GM12878 (cell line): ENCODE results near the gene ERVW-1. TPM values are rescaled to one million over a fixed set of nuclear protein-coding genes. Genes with fewer than 3 reads are reported as not detected.

Experiments
- ATAC-seq: fragments of 200-7000 bp; cut with Tn5 transposase; 3 replicates; pipeline ENCODE4 v1.9.1; 2020; ENCODE audit warnings: mild to moderate bottlenecking, moderate library complexity
- BruUV-seq: library from RNA; stranded (reverse); fragments of 400-500 nt; replicated peaks from 2 replicates; lab custom pipeline; 2021; lab: Mats Ljungman, UMichigan
- CTCF ChIA-PET: fragments of 300-600 bp; sonication (Branson Sonifier 250); formaldehyde crosslinking; extraction: SDS; loops from one replicate; lab custom pipeline; 2021; ENCODE audit warnings: inconsistent platforms; lab: Yijun Ruan, JAX
- POLR2A ChIA-PET: fragments of 350-600 bp; formaldehyde crosslinking; extraction: SDS; loops from one replicate; lab custom pipeline; 2021; ENCODE audit warnings: inconsistent platforms; lab: Charles Lee
- RAD21 ChIA-PET: fragments of 300-600 bp; sonication (Branson Sonifier 250); formaldehyde crosslinking; loops from one replicate; lab custom pipeline; 2023; ENCODE audit warnings: antibody characterized with exemption; ENCODE audit not compliant: unreplicated experiment; lab: Charles Lee
- SMC1A ChIA-PET: fragments of 300-600 bp; sonication (Branson Sonifier 250); formaldehyde crosslinking; loops from one replicate; lab custom pipeline; 2023; ENCODE audit not compliant: unreplicated experiment, uncharacterized antibody; lab: Charles Lee
- DNase-seq: peaks from one replicate; pipeline ENCODE4 v3.0.0-alpha.2; 2011; ENCODE audit warnings: low read depth, low spot score
- FAIRE-seq: peaks from 3 replicates; lab custom pipeline; 2011; peaks lifted over from hg19 to GRCh38; lab: Jason Lieb, UNC
- H2AFZ ChIP-seq: 2 replicates; pipeline ENCODE4 v1.6.0; 2011; ENCODE audit warnings: low read depth, low read length, control low read depth; ENCODE audit not compliant: control insufficient read depth
- H3K27ac ChIP-seq: 2 replicates; pipeline ENCODE4 v1.5.1; 2011; ENCODE audit warnings: control low read depth; ENCODE audit not compliant: control insufficient read depth, insufficient read depth
- H3K27me3 ChIP-seq, 2 experiments: replicated peaks in 1 of 2; 2 replicates each; pipeline versions ENCODE4 v1.6.0 to v1.6.1; 2011; ENCODE audit warnings: low read length in 1 of 2; ENCODE audit not compliant: control insufficient read depth in 2 of 2, insufficient read depth in 2 of 2
- H3K36me3 ChIP-seq, 2 experiments: 2 replicates each; pipeline ENCODE4 v1.5.1; 2011; ENCODE audit warnings: low read length in 1 of 2; ENCODE audit not compliant: control insufficient read depth in 2 of 2, insufficient read depth in 2 of 2
- H3K4me1 ChIP-seq: 2 replicates; pipeline ENCODE4 v1.6.1; 2011; ENCODE audit warnings: mild to moderate bottlenecking, low read length, moderate library complexity, mixed read lengths; ENCODE audit not compliant: control insufficient read depth, insufficient read depth
- H3K4me2 ChIP-seq: 2 replicates; pipeline ENCODE4 v1.6.0; 2011; ENCODE audit warnings: control low read depth; ENCODE audit not compliant: control insufficient read depth, insufficient read depth
- H3K4me3 ChIP-seq: fragments of 200-600 bp; sonication (generic); 2 replicates; pipeline ENCODE4 v1.5.1; 2016
- H3K79me2 ChIP-seq: 2 replicates; pipeline ENCODE4 v1.6.0; 2011; ENCODE audit warnings: low read length; ENCODE audit not compliant: control insufficient read depth, insufficient read depth
- H3K9ac ChIP-seq: 2 replicates; pipeline ENCODE4 v1.8.0; 2011; ENCODE audit warnings: low read length, control low read depth, mixed read lengths; ENCODE audit not compliant: control insufficient read depth, insufficient read depth
- H3K9me3 ChIP-seq: replicated peaks from 3 replicates; pipeline ENCODE4 v1.5.1; 2011; ENCODE audit warnings: mild to moderate bottlenecking, low read length; ENCODE audit not compliant: control insufficient read depth, insufficient read depth
- H4K20me1 ChIP-seq: 2 replicates; pipeline ENCODE4 v1.6.0; 2011; ENCODE audit not compliant: control insufficient read depth, insufficient read depth
- MTA2 ChIP-seq: fragments of 450-650 bp; IDR thresholded peaks from 2 replicates; pipeline ENCODE4 v1.6.1; 2016; ENCODE audit warnings: low read depth, mild to moderate bottlenecking, moderate library complexity
- NBN ChIP-seq: fragments of 450-650 bp; IDR thresholded peaks from 2 replicates; pipeline ENCODE4 v1.6.1; 2016
- PAX5 ChIP-seq: IDR thresholded peaks from 2 replicates; pipeline ENCODE4 v1.6.1; 2011; ENCODE audit warnings: low read depth, low read length, borderline replicate concordance
- STAT3 ChIP-seq: IDR thresholded peaks from 2 replicates; pipeline ENCODE4 v1.6.1; 2011; ENCODE audit warnings: low read depth, low read length, improper control_type of control experiment
- in situ Hi-C: fragments of 300-500 bp; cut with MboI; formaldehyde crosslinking; loops from 9 replicates; pipeline ENCODE4 v1.14.3; 2018; ENCODE audit warnings: mixed read lengths
- intact Hi-C: fragments of 100-400 bp; cut with micrococcal nuclease; formaldehyde crosslinking; loops from one replicate; pipeline ENCODE4 v1.14.2; 2022; ENCODE audit not compliant: unreplicated experiment
- polyA plus RNA-seq, 11 experiments: library from polyadenylated mRNA; depleted of rRNA in 4 of 11; unstranded in 6 of 11; stranded (reverse) in 5 of 11; fragments of >200 nt; fragmentation: Nextera tagmentation in 4 of 11; fragmentation: Illumina TruSeq in 1 of 11; extraction: Ambion mirVana in 4 of 11; extraction: Trizol in 1 of 11; gene quantifications; 1 replicate in 1 of 11; 2 replicates in 10 of 11; pipeline versions ENCODE4 v1.2.1 to v1.2.3, GENCODE V29; 2011 to 2016; ENCODE audit warnings: inconsistent platforms in 2 of 11, missing spikeins in 2 of 11, low read depth in 1 of 11
- total RNA-seq, 4 experiments: library from RNA; depleted of rRNA in 3 of 4; stranded (reverse); fragments of >200 nt in 3 of 4; fragmentation: Illumina TruSeq in 1 of 4; extraction: Trizol in 1 of 4; gene quantifications; 2 replicates each; pipeline versions ENCODE4 v1.2.1 to v1.2.3, GENCODE V29; 2013 to 2021
- TF ChIP-seq, protein P1 (sequence below): fragments of 450-650 bp; IDR thresholded peaks from 2 replicates; pipeline ENCODE4 v1.6.1; 2017; ENCODE audit warnings: mild to moderate bottlenecking, low read depth, inconsistent platforms; ENCODE audit not compliant: poor library complexity, severe bottlenecking
- TF ChIP-seq, protein P2 (sequence below): IDR thresholded peaks from 2 replicates; pipeline ENCODE4 v1.6.1; 2012; ENCODE audit warnings: mild to moderate bottlenecking, low read depth, low read length
- TF ChIP-seq, protein P3 (sequence below): IDR thresholded peaks from 2 replicates; pipeline ENCODE4 v1.6.1; 2012; ENCODE audit warnings: low read depth, low read length, improper control_type of control experiment
- TF ChIP-seq, protein P4 (sequence below): IDR thresholded peaks from 2 replicates; pipeline ENCODE4 v1.6.1; 2012; ENCODE audit warnings: low read length, inconsistent platforms

ERVW-1 gene
- total and polyA plus RNA-seq, 10 of the 15 experiments (the other 5 are each of a cell fraction or from before 2014, with no cell fraction given), result 0.05 TPM; not detected in 9

DNA sequence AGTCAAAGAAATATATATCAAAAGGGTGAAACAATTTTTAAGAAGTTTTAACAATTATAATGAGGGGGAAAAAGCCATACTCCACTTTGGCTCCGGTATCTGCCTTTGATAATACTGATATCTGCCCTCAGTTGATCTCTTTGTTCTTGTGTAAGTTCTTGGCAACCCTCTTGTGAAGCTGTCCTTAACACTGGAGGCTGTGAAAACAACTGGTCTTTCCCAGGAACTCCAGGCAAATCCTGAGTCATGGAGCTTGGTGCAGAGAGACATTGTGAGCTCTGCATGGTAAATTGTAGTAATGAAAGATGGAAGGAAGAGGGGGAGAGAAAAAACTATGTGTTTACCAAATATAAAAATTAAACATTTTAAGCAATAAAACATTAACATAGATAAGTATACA, 11.9 kb upstream of the ERVW-1 start (continued):
- TF ChIP-seq, protein P1, sequence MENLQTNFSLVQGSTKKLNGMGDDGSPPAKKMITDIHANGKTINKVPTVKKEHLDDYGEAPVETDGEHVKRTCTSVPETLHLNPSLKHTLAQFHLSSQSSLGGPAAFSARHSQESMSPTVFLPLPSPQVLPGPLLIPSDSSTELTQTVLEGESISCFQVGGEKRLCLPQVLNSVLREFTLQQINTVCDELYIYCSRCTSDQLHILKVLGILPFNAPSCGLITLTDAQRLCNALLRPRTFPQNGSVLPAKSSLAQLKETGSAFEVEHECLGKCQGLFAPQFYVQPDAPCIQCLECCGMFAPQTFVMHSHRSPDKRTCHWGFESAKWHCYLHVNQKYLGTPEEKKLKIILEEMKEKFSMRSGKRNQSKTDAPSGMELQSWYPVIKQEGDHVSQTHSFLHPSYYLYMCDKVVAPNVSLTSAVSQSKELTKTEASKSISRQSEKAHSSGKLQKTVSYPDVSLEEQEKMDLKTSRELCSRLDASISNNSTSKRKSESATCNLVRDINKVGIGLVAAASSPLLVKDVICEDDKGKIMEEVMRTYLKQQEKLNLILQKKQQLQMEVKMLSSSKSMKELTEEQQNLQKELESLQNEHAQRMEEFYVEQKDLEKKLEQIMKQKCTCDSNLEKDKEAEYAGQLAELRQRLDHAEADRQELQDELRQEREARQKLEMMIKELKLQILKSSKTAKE, result no peak
- TF ChIP-seq MTA2 (no peak), NBN (no peak), PAX5 (no peak), STAT3 (no peak)

DNA sequence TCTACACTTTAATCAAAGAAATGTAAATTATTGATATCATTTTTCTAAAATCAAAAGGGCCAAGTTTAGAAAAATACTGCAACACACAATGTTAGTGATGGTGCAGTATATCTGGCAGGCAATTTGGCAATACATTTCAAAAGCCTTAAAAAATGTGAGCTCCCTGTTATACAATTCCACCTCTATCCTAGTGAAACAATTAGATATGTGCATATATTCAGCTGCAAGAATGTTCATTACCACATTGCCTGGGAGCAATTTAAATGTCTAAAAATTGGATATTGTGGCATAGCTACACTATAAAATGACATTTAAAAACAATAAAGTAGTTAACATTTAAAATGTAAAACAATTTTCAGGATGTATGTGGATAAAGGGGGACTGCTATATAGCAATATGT, 10.1 kb upstream of the ERVW-1 start:
- FAIRE-seq (no peak), ATAC-seq (no peak), DNase-seq (no peak)
- H3K4me2 ChIP-seq, result no peak overlapping the region
- no TSS peak for BruUV-seq
- intact Hi-C loops (no loop called here), in situ Hi-C loops (no loop called here)
- no peaks in the 10 kb centered on the region for H3K27me3 ChIP-seq
- CTCF ChIA-PET, result interaction anchor here (1.1 kb wide), 1 partner anchor 547 kb away, joined by 4 read pairs; the partner anchor contains the start of gene AKAP9
- H3K79me2 ChIP-seq, result no peaks in the 10 kb centered on the region
- POLR2A ChIA-PET, result no interaction called here
- H3K9ac ChIP-seq, result no peak overlapping the region
- H3K9me3 ChIP-seq, result no peaks in the 10 kb centered on the region
- H2AFZ ChIP-seq, result no peak overlapping the region
- RAD21 ChIA-PET, result no interaction called here
- no peaks in the 10 kb centered on the region for H3K4me1 ChIP-seq
- H3K27ac ChIP-seq, result no peak overlapping the region
- no peaks in the 10 kb centered on the region for H4K20me1 ChIP-seq
- SMC1A ChIA-PET, result no interaction called here
- peaks cover 2 to 5% of the 10 kb centered on the region in 2 experiments; a peak in 2 of 4 replicates for H3K36me3 ChIP-seq
- no peak overlapping the region for H3K4me3 ChIP-seq
- TF ChIP-seq, protein P2, sequence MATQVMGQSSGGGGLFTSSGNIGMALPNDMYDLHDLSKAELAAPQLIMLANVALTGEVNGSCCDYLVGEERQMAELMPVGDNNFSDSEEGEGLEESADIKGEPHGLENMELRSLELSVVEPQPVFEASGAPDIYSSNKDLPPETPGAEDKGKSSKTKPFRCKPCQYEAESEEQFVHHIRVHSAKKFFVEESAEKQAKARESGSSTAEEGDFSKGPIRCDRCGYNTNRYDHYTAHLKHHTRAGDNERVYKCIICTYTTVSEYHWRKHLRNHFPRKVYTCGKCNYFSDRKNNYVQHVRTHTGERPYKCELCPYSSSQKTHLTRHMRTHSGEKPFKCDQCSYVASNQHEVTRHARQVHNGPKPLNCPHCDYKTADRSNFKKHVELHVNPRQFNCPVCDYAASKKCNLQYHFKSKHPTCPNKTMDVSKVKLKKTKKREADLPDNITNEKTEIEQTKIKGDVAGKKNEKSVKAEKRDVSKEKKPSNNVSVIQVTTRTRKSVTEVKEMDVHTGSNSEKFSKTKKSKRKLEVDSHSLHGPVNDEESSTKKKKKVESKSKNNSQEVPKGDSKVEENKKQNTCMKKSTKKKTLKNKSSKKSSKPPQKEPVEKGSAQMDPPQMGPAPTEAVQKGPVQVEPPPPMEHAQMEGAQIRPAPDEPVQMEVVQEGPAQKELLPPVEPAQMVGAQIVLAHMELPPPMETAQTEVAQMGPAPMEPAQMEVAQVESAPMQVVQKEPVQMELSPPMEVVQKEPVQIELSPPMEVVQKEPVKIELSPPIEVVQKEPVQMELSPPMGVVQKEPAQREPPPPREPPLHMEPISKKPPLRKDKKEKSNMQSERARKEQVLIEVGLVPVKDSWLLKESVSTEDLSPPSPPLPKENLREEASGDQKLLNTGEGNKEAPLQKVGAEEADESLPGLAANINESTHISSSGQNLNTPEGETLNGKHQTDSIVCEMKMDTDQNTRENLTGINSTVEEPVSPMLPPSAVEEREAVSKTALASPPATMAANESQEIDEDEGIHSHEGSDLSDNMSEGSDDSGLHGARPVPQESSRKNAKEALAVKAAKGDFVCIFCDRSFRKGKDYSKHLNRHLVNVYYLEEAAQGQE, result no peak
- TF ChIP-seq, protein P3, sequence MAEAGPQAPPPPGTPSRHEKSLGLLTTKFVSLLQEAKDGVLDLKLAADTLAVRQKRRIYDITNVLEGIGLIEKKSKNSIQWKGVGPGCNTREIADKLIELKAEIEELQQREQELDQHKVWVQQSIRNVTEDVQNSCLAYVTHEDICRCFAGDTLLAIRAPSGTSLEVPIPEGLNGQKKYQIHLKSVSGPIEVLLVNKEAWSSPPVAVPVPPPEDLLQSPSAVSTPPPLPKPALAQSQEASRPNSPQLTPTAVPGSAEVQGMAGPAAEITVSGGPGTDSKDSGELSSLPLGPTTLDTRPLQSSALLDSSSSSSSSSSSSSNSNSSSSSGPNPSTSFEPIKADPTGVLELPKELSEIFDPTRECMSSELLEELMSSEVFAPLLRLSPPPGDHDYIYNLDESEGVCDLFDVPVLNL, result no peak
- TF ChIP-seq, protein P4, sequence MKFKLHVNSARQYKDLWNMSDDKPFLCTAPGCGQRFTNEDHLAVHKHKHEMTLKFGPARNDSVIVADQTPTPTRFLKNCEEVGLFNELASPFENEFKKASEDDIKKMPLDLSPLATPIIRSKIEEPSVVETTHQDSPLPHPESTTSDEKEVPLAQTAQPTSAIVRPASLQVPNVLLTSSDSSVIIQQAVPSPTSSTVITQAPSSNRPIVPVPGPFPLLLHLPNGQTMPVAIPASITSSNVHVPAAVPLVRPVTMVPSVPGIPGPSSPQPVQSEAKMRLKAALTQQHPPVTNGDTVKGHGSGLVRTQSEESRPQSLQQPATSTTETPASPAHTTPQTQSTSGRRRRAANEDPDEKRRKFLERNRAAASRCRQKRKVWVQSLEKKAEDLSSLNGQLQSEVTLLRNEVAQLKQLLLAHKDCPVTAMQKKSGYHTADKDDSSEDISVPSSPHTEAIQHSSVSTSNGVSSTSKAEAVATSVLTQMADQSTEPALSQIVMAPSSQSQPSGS, result no peak
